HUES6 (cell line): Measurements from ENCODE around the gene SLC10A1.

Experiments used
- H3K27ac ChIP-seq: 2 replicates; pipeline ENCODE4 v1.7.0; 2013; ENCODE audit warnings: low read depth, mild to moderate bottlenecking, low read length, inconsistent platforms
- H3K27me3 ChIP-seq: 2 replicates; pipeline ENCODE4 v1.6.1; 2013; ENCODE audit warnings: low read length; ENCODE audit not compliant: control insufficient read depth, insufficient read depth
- H3K36me3 ChIP-seq: 2 replicates; pipeline ENCODE4 v1.6.1; 2013; ENCODE audit warnings: low read length; ENCODE audit not compliant: control insufficient read depth, insufficient read depth
- H3K4me1 ChIP-seq: 2 replicates; pipeline ENCODE4 v1.6.1; 2013; ENCODE audit warnings: low read length; ENCODE audit not compliant: control insufficient read depth, insufficient read depth
- H3K4me3 ChIP-seq: 2 replicates; pipeline ENCODE4 v1.5.1; 2013; ENCODE audit warnings: low read depth, low read length
- H3K9ac ChIP-seq: one replicate; pipeline ENCODE4 v1.6.1; 2013; ENCODE audit warnings: mild to moderate bottlenecking, low read length
- H3K9me3 ChIP-seq: 2 replicates; pipeline ENCODE4 v1.6.1; 2013; ENCODE audit warnings: low read depth, low read length; ENCODE audit not compliant: control insufficient read depth, insufficient read depth

Gene SLC10A1

GRCh38 chr14:69808919-69809808 is 12.1 kb upstream of the SLC10A1 start:
- H3K9ac ChIP-seq, result no peak overlapping the region
- H3K9me3 ChIP-seq, result no peaks in the 10 kb centered on the region
- H3K36me3 ChIP-seq, result no peaks in the 10 kb centered on the region
- H3K27me3 ChIP-seq, result no peaks in the 10 kb centered on the region
- no peak overlapping the region for H3K4me3 ChIP-seq
- no peak overlapping the region for H3K27ac ChIP-seq
- H3K4me1 ChIP-seq, result no peaks in the 10 kb centered on the region

- Histone ChIP-seq H3K27me3 (no peaks in the 10 kb centered on the region), H3K27ac (no peak overlapping the region), H3K9me3 (no peaks in the 10 kb centered on the region), H3K36me3 (no peaks in the 10 kb centered on the region), H3K9ac (no peak overlapping the region), H3K4me3 (no peak overlapping the region), H3K4me1 (no peaks in the 10 kb centered on the region)
These were observed 10.2 kb upstream of the SLC10A1 start for GRCh38 chr14:69807192-69807591.

- H3K4me1 ChIP-seq, result no peaks in the 10 kb centered on the region
- H3K9ac ChIP-seq, result no peak overlapping the region
- 0 out of 2 replicates have a peak, but pooled peaks cover 2% of the 10 kb centered on the region for H3K9me3 ChIP-seq
- no peak overlapping the region for H3K27ac ChIP-seq
- no peaks in the 10 kb centered on the region for H3K27me3 ChIP-seq
- no peaks in the 10 kb centered on the region for H3K36me3 ChIP-seq
- H3K4me3 ChIP-seq, result no peak overlapping the region
These were observed 7.9 kb upstream of the SLC10A1 start for GRCh38 chr14:69804902-69805301.

- no peaks in the 10 kb centered on the region for H3K36me3 ChIP-seq
- H3K4me1 ChIP-seq, result peaks cover 5% of the 10 kb centered on the region
- H3K9me3 ChIP-seq, result 0 out of 2 replicates have a peak, but pooled peaks cover 2% of the 10 kb centered on the region
- no peak overlapping the region for H3K4me3 ChIP-seq
- H3K9ac ChIP-seq, result no peak overlapping the region
- H3K27me3 ChIP-seq, result no peaks in the 10 kb centered on the region
- H3K27ac ChIP-seq, result no peak overlapping the region
These were observed 6.7 kb upstream of the SLC10A1 start for GRCh38 chr14:69803753-69804152.

GRCh38 chr14:69798339-69798735 is 1.3 kb upstream of the SLC10A1 start:
- Histone ChIP-seq H3K4me1 (peaks cover 5% of the 10 kb centered on the region), H3K27me3 (no peaks in the 10 kb centered on the region), H3K27ac (no peak overlapping the region), H3K9me3 (0 out of 2 replicates have a peak, but pooled peaks cover 2% of the 10 kb centered on the region), H3K9ac (no peak overlapping the region), H3K36me3 (no peaks in the 10 kb centered on the region), H3K4me3 (no peak overlapping the region)

GRCh38 chr14:69797573-69798338 is 715 bp upstream of the SLC10A1 start:
- Histone ChIP-seq H3K9ac (no peak overlapping the region), H3K4me3 (no peak overlapping the region), H3K4me1 (peaks cover 5% of the 10 kb centered on the region), H3K36me3 (no peaks in the 10 kb centered on the region), H3K27me3 (no peaks in the 10 kb centered on the region), H3K9me3 (0 out of 2 replicates have a peak, but pooled peaks cover 2% of the 10 kb centered on the region), H3K27ac (no peak overlapping the region)

- no peaks in the 10 kb centered on the region for H3K36me3 ChIP-seq
- H3K27ac ChIP-seq, result no peak overlapping the region
- H3K27me3 ChIP-seq, result no peaks in the 10 kb centered on the region
- H3K4me3 ChIP-seq, result no peak overlapping the region
- H3K4me1 ChIP-seq, result peaks cover 5% of the 10 kb centered on the region
- no peak overlapping the region for H3K9ac ChIP-seq
- H3K9me3 ChIP-seq, result no peaks in the 10 kb centered on the region
These were observed 1.4 kb downstream of the SLC10A1 start for GRCh38 chr14:69795691-69796090.

GRCh38 chr14:69794791-69795190 is 2.2 kb downstream of the SLC10A1 start:
- no peaks in the 10 kb centered on the region for H3K36me3 ChIP-seq
- H3K9me3 ChIP-seq, result no peaks in the 10 kb centered on the region
- peaks cover 5% of the 10 kb centered on the region for H3K4me1 ChIP-seq
- H3K27me3 ChIP-seq, result no peaks in the 10 kb centered on the region
- no peak overlapping the region for H3K9ac ChIP-seq
- H3K27ac ChIP-seq, result no peak overlapping the region
- H3K4me3 ChIP-seq, result no peak overlapping the region

GRCh38 chr14:69792887-69793421 is 4.1 kb downstream of the SLC10A1 start:
- Histone ChIP-seq H3K27me3 (no peaks in the 10 kb centered on the region), H3K4me1 (no peaks in the 10 kb centered on the region), H3K9me3 (no peaks in the 10 kb centered on the region), H3K36me3 (no peaks in the 10 kb centered on the region), H3K4me3 (no peak overlapping the region), H3K27ac (no peak overlapping the region), H3K9ac (no peak overlapping the region)

GRCh38 chr14:69789118-69789640 is 7.9 kb downstream of the SLC10A1 start:
- H3K27me3 ChIP-seq, result no peaks in the 10 kb centered on the region
- no peaks in the 10 kb centered on the region for H3K9me3 ChIP-seq
- no peak overlapping the region for H3K4me3 ChIP-seq
- H3K9ac ChIP-seq, result no peak overlapping the region
- H3K36me3 ChIP-seq, result 0 out of 2 replicates have a peak, but pooled peaks cover 4% of the 10 kb centered on the region
- no peak overlapping the region for H3K27ac ChIP-seq
- H3K4me1 ChIP-seq, result no peaks in the 10 kb centered on the region
